Activated gamma-delta T cell (primary cell): ENCODE results near the gene ELF2.
"Not testable (repeated sequence)": the region's sequence is repeated elsewhere in the genome, so short reads cannot be mapped to it uniquely, and the experiment has no call there.

Experiments used
- DNase-seq: peaks from one replicate; lab custom pipeline; 2025; lab: John Stamatoyannopoulos, UW

ELF2 gene

DNA sequence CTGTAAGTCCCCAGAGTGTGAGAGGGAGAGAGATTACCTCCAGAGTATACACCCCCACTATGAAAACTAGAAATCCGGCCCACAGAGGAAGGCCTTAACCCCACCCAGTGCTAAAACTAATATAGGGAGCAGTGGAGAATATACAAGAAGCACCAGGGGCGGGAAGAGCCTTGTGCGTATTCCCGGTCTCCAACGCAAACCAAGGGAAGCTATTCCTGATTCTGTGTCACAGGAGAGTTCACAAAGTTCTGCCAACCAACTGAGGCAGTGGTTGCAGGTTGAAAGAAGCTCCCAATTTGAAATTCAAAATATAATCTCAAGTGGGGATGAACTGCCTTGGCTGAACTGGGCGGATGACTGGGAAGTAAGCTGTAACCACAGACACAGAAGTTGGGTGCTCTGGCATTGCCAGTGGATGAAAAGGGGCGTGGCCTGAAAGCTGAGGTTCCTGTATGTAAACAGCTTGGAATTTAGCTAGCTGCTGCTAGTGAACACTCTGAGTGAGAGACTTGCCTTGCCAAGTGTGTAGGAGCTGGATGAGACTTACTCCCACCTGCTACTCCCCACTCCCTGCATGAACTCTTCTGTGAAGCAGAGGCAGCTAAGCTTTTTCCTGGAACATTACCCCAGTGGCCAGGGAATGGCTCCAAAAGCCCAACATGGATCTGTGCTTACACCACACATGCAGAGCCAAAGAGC is 32.7 kb downstream of the ELF2 start:
- DNase-seq, result no peak

DNA sequence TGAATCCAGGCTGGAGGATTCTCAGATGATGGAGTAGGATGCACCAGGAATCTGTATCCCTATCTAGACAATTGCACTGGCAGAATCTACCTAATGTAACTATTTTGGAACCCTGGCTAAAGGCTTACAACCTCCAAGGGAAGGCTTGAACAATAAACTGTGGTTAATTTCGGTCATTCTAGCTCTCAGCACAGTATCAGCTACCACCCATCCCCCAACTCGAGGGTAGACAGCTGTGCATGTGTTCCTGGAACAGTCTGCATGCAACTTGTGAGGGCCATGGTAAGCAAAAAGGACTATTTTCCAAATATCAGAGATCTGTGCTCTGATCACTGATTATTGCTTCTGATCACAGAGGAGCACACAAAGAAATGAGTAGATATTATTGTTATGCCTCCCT is 34.0 kb downstream of the ELF2 start:
- DNase-seq, result no peak

DNA sequence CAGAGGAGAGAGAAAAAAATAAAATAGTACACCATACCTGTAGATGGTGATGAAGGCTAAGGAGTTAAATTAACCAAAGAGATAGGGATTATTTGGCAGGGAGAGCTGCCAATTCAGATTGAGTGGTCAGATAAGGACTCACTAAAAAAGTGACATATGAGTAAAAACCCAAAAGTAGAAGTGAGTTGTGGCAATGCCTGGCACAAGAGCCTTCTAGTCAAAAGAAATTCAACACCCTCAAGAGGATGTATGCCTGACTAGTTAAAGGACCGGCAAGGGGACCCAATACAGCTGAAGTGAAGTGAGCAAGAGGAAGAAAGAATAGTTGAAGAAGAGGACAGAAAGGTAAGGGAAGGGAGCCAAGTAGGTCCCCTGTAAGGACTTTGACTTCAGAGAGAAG is 34.9 kb downstream of the ELF2 start:
- DNase-seq, result no peak

DNA sequence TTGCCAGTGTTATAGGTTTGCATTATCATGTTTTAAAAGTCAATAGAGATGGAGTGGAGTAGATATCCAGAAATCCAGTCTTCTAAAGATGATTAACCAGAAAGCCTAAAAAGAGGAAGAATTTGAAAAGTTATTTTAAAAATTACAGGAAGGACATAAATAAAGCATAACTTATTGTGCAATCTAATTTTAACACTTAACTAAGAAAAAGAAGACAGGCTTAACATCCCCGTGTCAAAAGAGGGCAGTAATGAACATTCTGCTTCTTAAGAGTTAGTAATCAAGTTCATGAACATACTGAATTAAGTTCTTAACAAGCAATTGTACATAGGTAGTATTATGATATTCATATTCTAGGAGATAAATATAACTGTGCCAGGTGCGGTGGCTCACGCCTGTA is 39.3 kb downstream of the ELF2 start:
- DNase-seq, result no peak

DNA sequence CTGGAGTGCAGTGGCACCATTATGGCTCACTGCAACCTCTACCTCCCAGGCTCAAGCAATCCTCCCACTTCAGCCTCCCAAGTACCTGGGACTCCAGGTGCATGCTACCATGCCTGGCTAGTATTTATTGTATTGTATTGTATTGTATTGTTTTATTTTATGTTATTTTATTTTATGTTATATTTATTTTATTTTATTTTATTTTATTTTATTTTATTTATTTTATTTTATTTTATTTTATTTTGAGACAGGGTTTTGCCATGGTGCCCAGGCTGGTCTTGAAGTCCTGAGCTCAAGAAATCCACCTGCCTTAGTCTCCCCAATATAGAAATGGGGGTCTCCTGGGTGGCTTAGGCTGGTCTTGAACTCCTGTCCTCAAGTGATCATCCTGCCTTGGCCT is 42.6 kb downstream of the ELF2 start:
- DNase-seq, result no peak

DNA sequence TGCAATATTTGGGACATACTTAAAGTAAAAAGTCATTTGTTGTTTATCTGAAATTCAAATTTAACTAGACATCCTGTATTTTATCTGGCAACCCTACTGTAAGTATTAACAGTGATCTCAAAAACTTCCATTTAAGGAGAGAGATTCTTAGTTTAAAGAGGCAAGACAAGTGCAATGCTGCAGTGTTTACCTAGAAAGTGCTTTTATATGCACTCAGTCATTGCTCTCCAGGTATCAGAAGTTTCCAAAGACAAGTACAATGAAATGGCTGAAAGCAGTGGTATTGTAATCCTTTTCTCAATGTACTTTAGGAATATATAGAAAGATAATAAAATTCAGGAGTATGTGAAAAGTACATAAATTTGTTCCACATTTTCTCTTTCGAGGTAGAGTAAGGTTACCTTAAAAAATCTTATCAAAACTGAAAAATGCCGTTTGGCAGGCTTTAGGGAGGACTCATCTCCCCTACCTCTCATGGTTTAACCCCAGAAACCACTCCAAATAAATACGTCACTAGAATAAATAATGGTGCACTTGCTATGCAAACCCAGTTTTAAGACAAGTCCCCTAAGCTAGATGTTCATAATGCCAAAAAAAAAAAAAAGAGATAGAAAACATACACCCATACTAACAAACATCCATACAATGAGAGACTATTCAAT is 45.7 kb downstream of the ELF2 start:
- no peak for DNase-seq

DNA sequence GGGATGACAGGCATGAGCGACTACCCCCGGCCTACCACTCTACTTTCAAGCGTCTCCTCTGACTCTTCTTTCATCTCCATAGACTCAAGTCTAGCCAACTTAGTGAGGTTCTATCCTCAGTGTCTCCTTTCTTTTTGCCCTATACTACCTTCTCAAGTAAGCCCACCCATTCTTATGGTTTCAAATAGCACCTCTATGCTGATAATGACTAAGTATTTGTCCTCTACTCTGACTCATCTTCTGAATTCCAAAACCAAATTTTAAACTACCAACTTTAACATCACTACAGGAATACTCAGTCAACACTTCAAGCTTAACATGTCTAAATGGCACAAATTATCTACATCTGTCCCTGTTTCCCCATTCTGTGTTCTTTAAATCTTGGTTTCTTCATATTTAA is 47.8 kb downstream of the ELF2 start:
- no peak for DNase-seq

DNA sequence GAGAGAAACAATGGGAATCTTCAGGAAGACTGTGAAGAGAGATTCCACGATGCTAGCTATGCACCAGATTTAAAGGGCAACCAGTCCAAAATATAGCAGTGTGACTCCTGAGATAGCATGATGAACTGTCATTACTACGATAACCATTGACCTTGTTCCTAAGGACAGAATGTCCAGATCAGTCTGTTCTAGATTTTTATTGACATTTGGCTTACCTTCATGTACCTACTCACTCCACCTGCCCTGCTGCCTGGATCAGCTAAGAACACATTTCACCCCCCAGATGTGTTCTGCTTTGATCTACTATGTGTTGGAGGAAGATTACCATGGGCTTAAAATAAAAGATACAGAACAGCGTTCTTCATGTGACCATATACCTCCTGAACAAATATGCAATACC is 50.1 kb downstream of the ELF2 start:
- DNase-seq, result no peak

DNA sequence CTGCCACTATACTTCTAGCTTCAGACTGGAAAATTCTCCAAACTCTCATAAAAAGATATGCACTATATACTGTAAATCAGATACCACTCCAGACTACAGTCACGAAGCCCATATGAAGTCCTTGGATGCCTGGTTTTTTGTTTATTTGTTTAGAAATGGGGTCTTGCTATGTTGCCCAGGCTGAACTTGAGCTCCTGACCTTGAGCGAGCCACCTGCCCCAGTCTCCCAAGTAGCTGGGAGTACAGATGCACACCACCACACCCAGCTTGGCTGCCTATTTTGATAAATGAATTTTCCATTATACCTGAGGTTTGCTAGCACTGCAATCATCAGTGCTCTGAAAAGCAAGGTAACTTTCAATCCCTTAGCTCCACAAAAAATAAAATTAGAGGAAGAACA is 53.1 kb downstream of the ELF2 start:
- no peak for DNase-seq

DNA sequence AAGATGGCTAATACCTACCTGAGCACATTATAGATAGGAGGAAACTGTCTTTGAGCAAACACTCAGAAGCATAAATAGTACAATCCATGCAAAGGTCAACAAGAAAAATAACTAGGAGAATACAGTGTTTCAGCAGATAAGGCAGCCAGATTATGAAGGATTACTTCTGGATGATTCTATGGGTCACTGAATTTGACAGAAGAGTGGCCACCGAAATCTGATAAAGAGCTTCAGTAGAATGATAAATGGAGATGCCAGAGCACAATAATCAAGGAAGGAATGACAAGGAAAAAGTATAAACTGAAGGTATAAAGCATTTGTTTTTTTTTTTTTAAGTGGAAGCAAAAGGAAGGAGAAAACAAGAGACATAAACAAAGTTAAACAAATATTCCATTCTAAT is 58.7 kb downstream of the ELF2 start:
- DNase-seq, result no peak

DNA sequence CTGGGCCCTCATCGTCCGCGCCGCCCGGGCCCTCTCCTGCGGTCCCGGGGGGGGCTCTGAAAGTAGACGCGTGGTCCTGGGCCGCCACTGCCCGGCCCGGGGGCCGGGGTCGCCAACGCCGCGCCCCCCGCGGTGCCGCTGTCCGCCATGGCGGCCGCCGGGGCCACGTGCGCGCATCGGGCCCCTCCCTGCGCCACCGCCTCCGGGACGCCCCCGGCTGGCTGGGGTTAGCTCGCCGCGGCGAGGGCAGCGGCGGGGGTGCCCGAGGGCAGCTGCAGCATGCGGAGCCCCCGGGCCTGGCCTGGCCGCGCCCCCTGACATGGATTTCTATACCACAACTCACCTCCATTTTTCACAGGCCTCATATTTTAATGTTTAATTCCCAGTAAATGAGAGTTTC is 61.8 kb downstream of the ELF2 start:
- DNase-seq, result no peak

DNA sequence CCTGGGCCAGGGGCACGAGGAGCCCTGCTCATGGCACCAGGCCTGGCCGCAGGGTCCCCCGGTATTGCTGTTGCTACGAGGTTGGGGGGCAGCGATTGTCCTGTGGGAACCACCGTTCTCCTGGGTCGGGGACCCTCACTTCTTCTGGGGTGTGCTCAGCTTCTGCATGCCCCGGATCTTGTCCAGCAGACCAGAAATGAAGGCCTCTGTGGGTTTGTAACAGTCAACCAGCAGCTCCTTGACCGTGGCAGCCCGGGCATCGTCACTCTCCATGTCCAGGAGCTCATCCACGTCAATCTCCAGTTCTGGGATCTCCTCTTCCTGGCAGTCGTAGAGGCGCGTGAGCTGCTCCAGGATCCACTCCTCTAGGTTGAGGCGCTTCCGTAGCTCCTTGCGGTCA is 62.2 kb downstream of the ELF2 start:
- DNase-seq, result not testable (repeated sequence)

DNA sequence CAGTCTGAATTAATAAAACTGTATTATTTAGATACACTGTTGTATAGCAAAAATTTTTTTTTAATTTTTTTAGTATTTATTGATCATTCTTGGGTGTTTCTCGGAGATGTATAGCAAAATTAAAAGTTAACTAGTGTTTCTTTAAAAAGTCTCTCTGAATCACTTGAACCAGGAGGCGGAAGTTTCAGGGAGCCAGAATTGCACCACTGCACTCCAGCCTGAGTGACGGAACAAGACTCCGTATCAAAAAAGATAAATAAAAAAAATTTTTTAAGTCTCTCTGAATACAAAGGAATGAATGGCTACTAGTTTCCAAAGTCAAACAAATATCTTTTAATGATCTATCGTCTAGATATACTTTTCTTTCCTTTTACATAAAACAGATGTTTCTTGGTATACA is 64.4 kb downstream of the ELF2 start:
- DNase-seq, result no peak

DNA sequence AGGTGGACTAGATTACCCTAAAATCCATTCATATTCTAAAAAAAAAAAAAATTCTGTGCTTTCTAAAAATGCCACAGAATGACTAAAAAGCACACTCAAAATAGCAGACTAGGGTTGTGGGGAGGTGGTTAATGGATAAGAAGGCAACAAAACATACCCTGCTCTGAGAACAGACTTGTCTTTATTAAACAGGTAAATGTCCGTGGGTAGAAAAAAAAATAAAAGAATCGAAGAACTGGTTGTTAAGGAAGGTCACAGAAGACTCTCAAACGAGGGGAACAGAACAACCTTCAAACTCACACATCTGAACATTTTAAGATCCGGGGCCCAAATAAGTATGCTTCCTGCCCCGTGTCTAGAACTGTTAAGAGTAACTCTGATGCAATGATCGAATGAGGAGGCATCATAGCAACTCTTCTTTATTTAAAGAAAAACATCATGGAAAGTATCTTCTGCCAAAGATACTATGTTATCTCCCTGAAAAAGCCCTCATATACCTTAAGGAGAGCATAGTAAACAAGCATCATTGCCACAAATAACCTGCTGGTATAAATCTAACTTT is 68.4 kb downstream of the ELF2 start:
- DNase-seq, result no peak

DNA sequence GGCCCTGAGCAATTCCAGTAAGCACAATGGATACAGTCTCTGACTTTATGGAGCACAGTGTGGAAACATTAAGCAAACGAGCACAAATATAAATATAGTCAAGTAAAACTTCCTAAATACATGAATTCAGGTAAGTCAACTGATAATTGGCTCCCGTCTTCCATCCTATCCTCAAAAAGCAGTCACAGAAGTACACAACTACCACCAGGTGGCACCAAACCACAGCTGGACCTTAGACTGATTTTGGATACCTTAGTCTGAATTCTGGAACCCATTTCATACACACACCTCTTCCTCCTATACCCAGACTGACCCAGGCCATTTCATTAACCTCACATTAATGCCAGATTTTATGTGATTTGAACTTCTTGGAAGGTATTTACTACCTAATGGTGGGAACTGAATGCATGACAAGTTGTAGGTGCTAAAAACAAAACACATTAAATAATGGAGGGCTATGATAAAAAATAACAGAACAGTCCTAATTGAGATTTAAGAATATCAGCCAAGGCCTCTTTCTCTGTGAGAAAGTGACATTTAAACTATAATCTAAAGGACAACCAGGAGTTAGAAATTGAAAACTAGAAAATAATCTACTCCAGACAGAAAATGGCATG is 77.5 kb downstream of the ELF2 start:
- DNase-seq, result no peak

DNA sequence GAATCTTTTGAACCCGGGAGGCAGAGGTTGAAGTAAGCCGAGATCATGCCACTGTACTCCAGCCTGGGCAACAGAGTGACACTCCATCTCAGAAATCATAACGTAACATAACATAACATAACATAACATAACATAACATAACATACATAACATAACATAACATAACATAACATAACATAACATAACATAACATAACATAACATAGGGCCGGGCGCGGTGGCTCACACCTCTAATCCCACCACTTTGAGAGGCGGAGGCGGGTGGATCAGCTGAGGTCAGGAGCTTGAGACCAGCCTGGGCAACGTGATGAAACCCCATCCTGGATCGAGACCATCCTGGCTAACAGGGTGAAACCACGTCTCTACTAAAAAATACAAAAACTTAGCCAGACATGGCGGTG is 84.7 kb downstream of the ELF2 start:
- DNase-seq, result no peak

DNA sequence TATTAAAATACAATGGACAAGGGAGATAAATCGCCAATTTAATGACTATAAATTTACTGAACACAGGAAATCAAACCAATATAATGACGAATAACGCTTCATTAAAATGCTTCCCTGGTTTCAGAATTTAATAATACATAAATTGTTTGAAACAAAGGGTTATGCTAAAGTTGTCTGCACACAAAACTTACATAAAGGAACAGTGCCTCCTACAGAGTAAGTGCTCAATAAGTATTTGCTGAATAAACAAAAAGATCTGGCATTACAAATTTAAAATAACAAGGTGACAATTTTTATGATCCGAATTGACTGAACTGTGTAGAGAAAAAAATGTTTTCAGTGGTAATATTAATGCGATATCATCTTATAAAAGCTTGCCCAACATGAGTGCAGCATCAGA is 91.9 kb downstream of the ELF2 start:
- no peak for DNase-seq

DNA sequence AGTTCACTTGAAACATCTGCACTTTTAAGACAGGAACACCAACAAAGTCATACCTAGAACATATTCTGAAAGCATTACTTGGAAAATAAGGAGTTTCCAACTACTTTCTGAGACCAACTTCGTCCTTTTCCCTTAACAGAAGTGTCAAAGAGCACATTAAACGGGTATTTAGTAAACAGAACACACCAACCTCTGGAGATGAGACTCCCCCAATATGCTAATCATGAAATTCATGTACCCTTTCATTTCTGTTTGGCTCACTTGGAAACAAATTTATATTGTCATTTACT is 92.3 kb downstream of the ELF2 start:
- no peak for DNase-seq

DNA sequence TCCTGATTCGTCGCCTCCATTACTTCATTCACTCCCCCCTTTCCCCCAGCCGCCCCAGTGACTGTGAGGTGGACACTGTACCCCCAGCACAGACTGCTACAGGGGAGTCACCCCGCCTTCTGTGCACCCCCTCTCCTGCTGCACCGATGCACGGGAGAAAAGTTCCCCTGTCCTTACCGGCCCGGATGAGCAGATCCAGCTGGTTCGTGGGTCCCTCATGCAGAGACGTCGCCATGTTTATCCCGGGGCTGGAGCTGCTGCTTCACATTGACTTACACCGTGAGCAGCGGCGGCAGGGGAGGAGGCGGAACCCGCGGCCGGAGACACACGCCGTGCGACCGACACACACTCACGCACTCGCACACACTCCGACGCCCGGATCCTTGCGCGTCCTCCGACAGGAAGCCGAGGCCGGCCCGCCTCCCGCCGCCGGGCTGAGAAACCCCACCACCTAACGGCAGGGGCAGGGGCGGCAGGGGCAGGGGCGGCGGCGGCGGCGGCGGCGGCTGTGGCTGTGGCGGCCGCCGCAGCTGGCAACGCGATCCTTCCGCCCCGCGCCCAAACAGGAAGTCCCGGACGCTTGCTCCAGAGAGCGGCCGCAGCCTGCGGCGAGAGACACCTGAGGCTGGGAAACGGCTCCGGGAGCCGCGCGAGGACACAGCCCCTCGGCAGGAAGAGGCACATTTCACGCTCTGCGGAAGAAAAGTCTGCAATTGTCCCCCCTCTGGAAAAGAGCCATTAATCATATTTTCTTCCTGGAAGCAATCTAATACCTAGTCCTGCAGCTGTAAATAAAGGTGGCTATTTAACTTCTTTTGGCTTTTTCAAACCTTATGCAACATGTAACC is 92.8 kb downstream of the ELF2 start:
- peak; percentile 77 for DNase-seq

DNA sequence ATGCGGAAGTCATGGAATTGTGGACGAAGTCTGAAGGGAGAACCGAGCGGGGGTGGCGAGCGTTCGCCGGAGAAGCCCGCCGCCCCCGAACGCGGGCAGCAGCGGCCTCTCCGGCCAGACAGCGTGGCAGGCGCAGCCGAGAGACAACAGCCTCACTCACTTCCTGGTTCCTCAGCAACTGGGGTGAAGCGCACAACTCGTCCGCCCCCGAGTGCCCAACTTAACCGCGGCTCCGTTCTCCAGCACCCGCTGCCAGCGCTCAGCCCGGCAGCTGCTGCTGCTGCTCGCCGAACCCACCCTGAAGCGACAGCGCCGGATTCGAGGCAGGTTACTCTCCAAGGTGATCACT is 93.4 kb downstream of the ELF2 start:
- DNase-seq, result peak; percentile 60

DNA sequence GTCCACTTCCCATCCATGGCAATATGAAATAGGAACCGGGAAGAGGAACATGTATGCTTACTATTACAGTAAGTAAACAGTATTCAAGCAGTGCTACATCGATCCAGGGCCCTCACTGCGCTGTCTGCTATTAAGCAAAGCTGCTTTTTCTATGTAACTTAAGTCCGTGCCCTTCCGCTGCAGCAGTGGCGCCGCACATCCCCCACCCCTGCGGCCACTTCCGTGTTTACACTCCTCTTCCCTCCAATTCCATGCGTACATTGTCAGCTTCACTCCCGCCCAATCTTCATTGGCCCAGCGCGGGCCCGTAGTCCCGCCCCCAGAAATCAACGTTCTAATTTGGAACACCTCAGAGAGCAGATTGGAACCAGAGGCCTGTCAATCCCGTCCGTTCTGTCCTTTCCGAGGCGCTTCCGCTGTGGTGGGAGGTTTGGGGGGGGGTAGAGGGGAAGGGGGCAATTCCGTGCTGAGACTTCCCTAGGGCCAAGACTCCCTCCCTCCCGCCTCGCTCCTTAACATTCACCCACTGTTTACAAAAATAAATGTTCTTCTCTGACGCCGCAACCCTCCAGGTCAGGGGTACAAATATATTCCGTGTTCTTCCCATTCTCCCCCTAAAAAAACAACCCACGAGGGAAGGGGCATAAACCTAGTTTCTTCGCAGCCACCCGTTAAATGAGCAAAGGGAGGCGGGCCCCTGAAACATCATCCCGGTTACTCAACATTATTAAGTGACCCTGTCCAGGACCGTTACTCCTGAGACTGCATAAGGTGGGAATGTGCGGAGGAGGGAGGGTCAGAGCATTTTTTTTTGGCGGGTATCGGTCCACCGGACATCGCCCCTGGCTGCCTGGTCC is 94.0 kb downstream of the ELF2 start:
- peak; percentile 83 for DNase-seq

DNA sequence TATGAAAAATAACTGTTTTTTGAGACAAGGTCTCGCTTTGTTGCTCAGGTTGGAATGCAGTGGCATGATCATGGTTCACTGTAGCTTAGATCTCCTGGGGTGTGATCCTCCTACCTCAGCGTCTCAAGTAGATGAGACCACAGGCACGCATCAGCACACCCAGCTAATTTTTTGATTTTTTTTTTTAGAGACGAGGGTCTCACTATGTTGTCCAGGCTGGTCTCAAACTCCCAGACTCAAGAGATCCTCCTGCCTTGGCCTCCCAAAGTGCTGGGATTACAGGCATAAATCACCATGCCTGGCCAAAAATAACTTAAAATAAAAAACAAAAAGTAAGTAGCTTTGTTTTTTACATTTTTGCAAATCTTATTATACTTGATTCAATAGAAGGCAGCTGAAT is 98.1 kb downstream of the ELF2 start:
- DNase-seq, result no peak
